Panc1 (cell line): Measurements from ENCODE around the gene MAST4. TPM values are rescaled to one million over a fixed set of nuclear protein-coding genes. Genes with fewer than 3 reads are reported as not detected.
A peak's percentile ranks its signal among the peaks of the same experiment; 100 is the strongest.

Experiments
- ATAC-seq: fragments of 200-7000 bp; cut with Tn5 transposase; 2 replicates; pipeline ENCODE4 v1.9.1; 2020; ENCODE audit warnings: mild to moderate bottlenecking, moderate library complexity
- BruUV-seq: library from RNA; stranded (reverse); fragments of 400-500 nt; replicated peaks from 2 replicates; lab custom pipeline; 2021; lab: Mats Ljungman, UMichigan
- CTCF ChIA-PET: fragments of 300-600 bp; sonication (Branson Sonifier 250); formaldehyde crosslinking; loops from one replicate; lab custom pipeline; 2022; ENCODE audit warnings: antibody characterized with exemption; lab: Charles Lee
- POLR2A ChIA-PET: fragments of 300-600 bp; sonication (Branson Sonifier 250); formaldehyde crosslinking; loops from one replicate; lab custom pipeline; 2022; ENCODE audit warnings: antibody characterized with exemption; lab: Charles Lee
- DNase-seq: peaks from one replicate; pipeline ENCODE4 v3.0.0-alpha.2; 2010; ENCODE audit warnings: low read depth, low spot score
- H3K27ac ChIP-seq: 2 replicates; pipeline ENCODE4 v1.5.1; 2011; ENCODE audit warnings: mild to moderate bottlenecking, low read length, inconsistent platforms
- H3K27me3 ChIP-seq: fragments of 200-500 bp; sonication (Bioruptor generic); 2 replicates; pipeline ENCODE4 v1.6.0; 2014; ENCODE audit warnings: low read length, inconsistent platforms; ENCODE audit not compliant: control insufficient read depth, insufficient read depth
- H3K36me3 ChIP-seq: fragments of 200-500 bp; sonication (Bioruptor generic); 2 replicates; pipeline ENCODE4 v1.5.1; 2014; ENCODE audit warnings: inconsistent platforms, mild to moderate bottlenecking, low read length, moderate library complexity; ENCODE audit not compliant: control insufficient read depth, insufficient read depth
- H3K4me1 ChIP-seq: 2 replicates; pipeline ENCODE4 v1.5.1; 2011; ENCODE audit warnings: inconsistent platforms, mild to moderate bottlenecking, low read length, moderate library complexity; ENCODE audit not compliant: control insufficient read depth, insufficient read depth
- H3K4me3 ChIP-seq, 2 experiments: 2 replicates each; pipeline ENCODE4 v1.5.1; 2011 to 2012; ENCODE audit warnings: low read depth in 2 of 2, low read length in 2 of 2, mild to moderate bottlenecking in 2 of 2, inconsistent platforms in 1 of 2, moderate library complexity in 1 of 2
- H3K9me3 ChIP-seq: fragments of 200-500 bp; sonication (Bioruptor generic); 2 replicates; pipeline ENCODE4 v1.5.1; 2014; ENCODE audit warnings: low read depth, mild to moderate bottlenecking, inconsistent platforms, low read length, moderate library complexity; ENCODE audit not compliant: control insufficient read depth, insufficient read depth
- POLR2AphosphoS5 ChIP-seq: IDR thresholded peaks from 2 replicates; pipeline ENCODE4 v1.6.1; 2012; ENCODE audit warnings: mild to moderate bottlenecking, low read depth, low read length, moderate library complexity
- REST ChIP-seq, 2 experiments: IDR thresholded peaks; 2 replicates each; pipeline ENCODE4 v1.6.1; 2011 to 2012; ENCODE audit warnings: low read depth in 2 of 2, control low read depth in 1 of 2, low read length in 1 of 2, mild to moderate bottlenecking in 1 of 2, moderate library complexity in 1 of 2; ENCODE audit not compliant: insufficient read depth in 1 of 2
- SIN3A ChIP-seq: IDR thresholded peaks from 2 replicates; pipeline ENCODE4 v1.6.1; 2012; ENCODE audit warnings: low read depth, mild to moderate bottlenecking, low read length, moderate library complexity, borderline replicate concordance; ENCODE audit not compliant: insufficient read depth
- TCF7L2 ChIP-seq: IDR thresholded peaks from 2 replicates; pipeline ENCODE4 v1.6.1; 2011; ENCODE audit warnings: mild to moderate bottlenecking, low read depth, low read length, inconsistent platforms
- in situ Hi-C: cut with HindIII; loops from 2 replicates; pipeline ENCODE4 v1.10.0; 2016; ENCODE audit warnings: low sequenced_read_pairs, low pct_unique_long_range_greater_than_20kb
- intact Hi-C: fragments of 100-400 bp; cut with micrococcal nuclease; formaldehyde crosslinking; loops from one replicate; pipeline ENCODE4 v1.10.0; 2022; ENCODE audit not compliant: unreplicated experiment
- total RNA-seq: library from RNA; stranded (reverse); gene quantifications from one replicate; pipeline ENCODE4 v1.2.1, GENCODE V29; 2021; ENCODE audit not compliant: unreplicated experiment
- TF ChIP-seq, protein P1 (sequence below): fragments of 450-650 bp; IDR thresholded peaks from 2 replicates; pipeline ENCODE4 v1.5.1; 2017; ENCODE audit warnings: mild to moderate bottlenecking

MAST4 gene
- total RNA-seq, 1 experiment from 2014 or later, result 1.8 TPM

- Histone ChIP-seq H3K27ac (no peak overlapping the region), H3K27me3 (no peaks in the 10 kb centered on the region), H3K4me1 (no peaks in the 10 kb centered on the region), H3K4me3 (no peak overlapping the region), H3K36me3 (no peaks in the 10 kb centered on the region; the same call in 1 of the 2 replicates), H3K9me3 (no peaks in the 10 kb centered on the region)
- in situ Hi-C loops (no loop called here), intact Hi-C loops (no loop called here)
- BruUV-seq, result no TSS peak
- DNase-seq (peak; percentile 64), ATAC-seq (no peak)
- ChIA-PET POLR2A (interaction anchor here (1.2 kb wide), 1 partner anchor 16 kb away, joined by 3 read pairs; no protein-coding TSS in a partner anchor), CTCF (no interaction called here)
- no peak for TF ChIP-seq REST (IDR thresholded peaks at IDR 0.05; ENCODE audit: insufficient read depth in 1 of 2, low read depth in 2 of 2, low read length in 1 of 2)
Measured at GRCh38 chr5:67012171-67012570, 416.0 kb downstream of the MAST4 start.

DNA sequence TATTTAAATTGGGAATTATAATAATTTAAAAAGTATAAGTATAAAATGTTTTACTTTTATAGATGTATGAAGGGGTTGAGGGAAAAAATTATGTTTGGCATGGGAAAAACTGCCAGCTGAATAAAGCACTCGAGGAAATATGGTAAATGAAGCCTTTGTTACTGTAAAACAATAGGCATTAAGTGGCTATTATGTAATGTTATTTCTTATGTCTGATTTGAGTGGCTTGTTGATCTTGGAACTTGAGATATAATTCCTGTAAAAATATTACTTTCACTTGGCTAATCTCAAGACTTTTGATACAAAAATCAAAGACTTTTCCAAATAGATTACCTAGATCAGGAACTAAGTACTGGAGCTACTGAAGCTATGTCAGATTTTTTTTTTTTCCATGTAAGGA lies 417.5 kb downstream of the MAST4 start:
- Histone ChIP-seq H3K36me3 (no peaks in the 10 kb centered on the region; the same call in 1 of the 2 replicates), H3K4me1 (no peaks in the 10 kb centered on the region), H3K9me3 (no peaks in the 10 kb centered on the region), H3K4me3 (no peak overlapping the region), H3K27ac (no peak overlapping the region), H3K27me3 (no peaks in the 10 kb centered on the region)
- no peak for TF ChIP-seq SIN3A
- TF ChIP-seq TCF7L2, result no peak
- TF ChIP-seq, protein P1, sequence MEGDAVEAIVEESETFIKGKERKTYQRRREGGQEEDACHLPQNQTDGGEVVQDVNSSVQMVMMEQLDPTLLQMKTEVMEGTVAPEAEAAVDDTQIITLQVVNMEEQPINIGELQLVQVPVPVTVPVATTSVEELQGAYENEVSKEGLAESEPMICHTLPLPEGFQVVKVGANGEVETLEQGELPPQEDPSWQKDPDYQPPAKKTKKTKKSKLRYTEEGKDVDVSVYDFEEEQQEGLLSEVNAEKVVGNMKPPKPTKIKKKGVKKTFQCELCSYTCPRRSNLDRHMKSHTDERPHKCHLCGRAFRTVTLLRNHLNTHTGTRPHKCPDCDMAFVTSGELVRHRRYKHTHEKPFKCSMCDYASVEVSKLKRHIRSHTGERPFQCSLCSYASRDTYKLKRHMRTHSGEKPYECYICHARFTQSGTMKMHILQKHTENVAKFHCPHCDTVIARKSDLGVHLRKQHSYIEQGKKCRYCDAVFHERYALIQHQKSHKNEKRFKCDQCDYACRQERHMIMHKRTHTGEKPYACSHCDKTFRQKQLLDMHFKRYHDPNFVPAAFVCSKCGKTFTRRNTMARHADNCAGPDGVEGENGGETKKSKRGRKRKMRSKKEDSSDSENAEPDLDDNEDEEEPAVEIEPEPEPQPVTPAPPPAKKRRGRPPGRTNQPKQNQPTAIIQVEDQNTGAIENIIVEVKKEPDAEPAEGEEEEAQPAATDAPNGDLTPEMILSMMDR, result no peak
- no peak for TF ChIP-seq POLR2AphosphoS5
- no peak for TF ChIP-seq REST (IDR thresholded peaks at IDR 0.05; ENCODE audit: insufficient read depth in 1 of 2, low read depth in 2 of 2, low read length in 1 of 2)
- no TSS peak for BruUV-seq
- ATAC-seq, result no peak
- intact Hi-C loops (no loop called here), in situ Hi-C loops (no loop called here)
- POLR2A ChIA-PET, result interaction anchor here (0.6 kb wide), 2 partner anchors 134 to 712 kb away, joined by 4 to 9 read pairs; no protein-coding TSS in a partner anchor
- no peak for DNase-seq
- CTCF ChIA-PET, result interaction anchor here (0.6 kb wide), 1 partner anchor 740 kb away, joined by 7 read pairs; no protein-coding TSS in a partner anchor
